GM23248 (cell line): Measurements from ENCODE around the gene WDR38. TPM values are rescaled to one million over a fixed set of nuclear protein-coding genes. Genes with fewer than 3 reads are reported as not detected.
A peak's percentile ranks its signal among the peaks of the same experiment; 100 is the strongest.

Experiments used
- DNase-seq: peaks from one replicate; pipeline ENCODE4 v3.0.0-alpha.2; 2015
- H2AFZ ChIP-seq: fragments of 200-600 bp; sonication (generic); 2 replicates; pipeline ENCODE4 v1.6.1; 2016; ENCODE audit warnings: antibody characterized with exemption
- H3F3A ChIP-seq: fragments of 200-600 bp; sonication (generic); 2 replicates; pipeline ENCODE4 v1.6.1; 2016; ENCODE audit warnings: mild to moderate bottlenecking, antibody characterized with exemption, mixed run types; ENCODE audit not compliant: insufficient read depth
- H3K27ac ChIP-seq: fragments of 200-600 bp; sonication (generic); 2 replicates; pipeline ENCODE4 v1.5.1; 2016; ENCODE audit warnings: mild to moderate bottlenecking
- H3K27me3 ChIP-seq: fragments of 200-600 bp; sonication (generic); replicated peaks from 2 replicates; pipeline ENCODE4 v1.6.1; 2016; ENCODE audit warnings: mild to moderate bottlenecking; ENCODE audit not compliant: insufficient read depth
- H3K36me3 ChIP-seq: fragments of 200-600 bp; sonication (generic); 2 replicates; pipeline ENCODE4 v1.6.1; 2016; ENCODE audit warnings: low read depth, mild to moderate bottlenecking
- H3K4me1 ChIP-seq: fragments of 200-600 bp; sonication (generic); 2 replicates; pipeline ENCODE4 v1.6.1; 2016; ENCODE audit warnings: mild to moderate bottlenecking; ENCODE audit not compliant: insufficient read depth
- H3K4me2 ChIP-seq: fragments of 200-600 bp; sonication (generic); one replicate; pipeline ENCODE4 v1.6.1; 2016; ENCODE audit warnings: mild to moderate bottlenecking; ENCODE audit not compliant: unreplicated experiment
- H3K4me3 ChIP-seq: fragments of 200-600 bp; sonication (generic); 2 replicates; pipeline ENCODE4 v1.5.1; 2016; ENCODE audit warnings: mild to moderate bottlenecking
- H3K79me2 ChIP-seq: fragments of 200-600 bp; sonication (generic); 2 replicates; pipeline ENCODE4 v1.6.1; 2016; ENCODE audit warnings: mild to moderate bottlenecking; ENCODE audit not compliant: insufficient read depth
- H3K9ac ChIP-seq: fragments of 200-600 bp; sonication (generic); 2 replicates; pipeline ENCODE4 v1.6.1; 2016; ENCODE audit warnings: mild to moderate bottlenecking
- H3K9me2 ChIP-seq: fragments of 200-600 bp; sonication (generic); 2 replicates; pipeline ENCODE4 v1.6.1; 2016; ENCODE audit warnings: mixed run types, mild to moderate bottlenecking, moderate library complexity; ENCODE audit not compliant: insufficient read depth
- H3K9me3 ChIP-seq: fragments of 200-600 bp; sonication (generic); one replicate; pipeline ENCODE4 v1.6.1; 2017; ENCODE audit warnings: low read depth
- H4K20me1 ChIP-seq: fragments of 200-600 bp; sonication (generic); 2 replicates; pipeline ENCODE4 v1.6.0; 2016; ENCODE audit not compliant: insufficient read depth
- EZH2 ChIP-seq: fragments of 200-600 bp; sonication (generic); IDR thresholded peaks from 2 replicates; pipeline ENCODE4 v1.6.1; 2018; ENCODE audit warnings: antibody characterized with exemption, mild to moderate bottlenecking; ENCODE audit not compliant: insufficient read depth, poor library complexity, severe bottlenecking
- EZH2phosphoT487 ChIP-seq: fragments of 200-600 bp; sonication (generic); IDR thresholded peaks from 2 replicates; pipeline ENCODE4 v1.6.1; 2018; ENCODE audit warnings: antibody characterized with exemption, moderate library complexity, mild to moderate bottlenecking, low read depth; ENCODE audit not compliant: insufficient read depth
- WGBS, 2 experiments: methylation state at CpG; one replicate each; pipeline ENCODE4 v1.1.6; 2015 to 2017; ENCODE audit warnings: low lambda C conversion rate in 2 of 2, low coverage in 1 of 2; ENCODE audit errors: missing lambda C conversion rate in 2 of 2; 5-methylcytosine and 5-hydroxymethylcytosine counted together
- in situ Hi-C: fragments of 300-500 bp; cut with MboI; formaldehyde crosslinking; loops from 2 replicates; pipeline ENCODE4 v1.15.0; 2020
- polyA plus RNA-seq: library from polyadenylated mRNA; unstranded; fragments of >200 nt; fragmentation: Nextera tagmentation; extraction: Ambion mirVana; gene quantifications from 2 replicates; pipeline ENCODE4 v1.2.1, GENCODE V29; 2016
- total RNA-seq: library from RNA; depleted of rRNA; stranded (reverse); fragments of >200 nt; shearing (Covaris generic); gene quantifications from 2 replicates; pipeline ENCODE4 v1.2.3, GENCODE V29; 2014

Gene WDR38
- total and polyA plus RNA-seq, 2 experiments from 2014 or later, result not detected

DNA sequence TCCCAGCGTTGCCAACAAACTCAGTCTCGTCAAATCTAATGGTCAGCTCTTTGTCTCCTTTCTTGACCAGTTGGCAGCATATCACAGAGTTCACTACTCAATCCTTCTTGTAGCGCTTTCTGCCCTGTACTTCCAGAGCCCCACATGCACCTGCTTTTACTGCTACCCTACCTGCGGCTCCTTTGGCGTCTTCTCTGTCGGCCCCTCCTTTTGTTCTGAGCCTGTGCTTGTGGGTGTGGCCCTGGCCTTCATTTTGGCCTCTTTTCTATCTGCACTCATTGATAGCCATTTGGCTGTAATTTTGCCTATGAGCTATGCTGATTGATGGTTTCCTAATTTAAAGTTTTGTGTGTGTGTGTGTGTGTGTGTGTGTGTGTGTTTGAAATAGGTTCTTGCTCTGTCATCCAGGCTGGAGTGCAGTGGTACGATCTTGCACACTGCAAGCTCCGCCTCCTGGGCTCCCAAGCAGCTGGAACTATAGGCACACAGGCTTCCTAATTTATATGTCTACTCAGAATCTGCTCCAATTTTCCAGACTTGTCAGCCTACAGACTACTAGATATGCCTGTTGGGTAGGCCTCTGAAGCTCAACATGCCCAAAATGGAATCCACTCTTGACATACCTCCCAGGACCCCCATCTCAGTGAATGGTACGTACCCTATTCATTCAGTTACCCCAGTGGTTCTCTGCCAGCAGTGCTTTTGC is 40.9 kb downstream of the WDR38 start:
- Histone ChIP-seq H2AFZ (no peak overlapping the region), H3K9me2 (no peaks in the 10 kb centered on the region), H3K9me3 (no peaks in the 10 kb centered on the region), H3K4me2 (no peak overlapping the region), H3K9ac (no peak overlapping the region), H3F3A (no peaks in the 10 kb centered on the region), H3K4me3 (no peak overlapping the region), H3K27ac (no peak overlapping the region), H3K4me1 (no peaks in the 10 kb centered on the region), H4K20me1 (no peaks in the 10 kb centered on the region), H3K79me2 (no peaks in the 10 kb centered on the region), H3K36me3 (peaks cover 9% of the 10 kb centered on the region; the same call in 1 of the 2 replicates), H3K27me3 (no peaks in the 10 kb centered on the region)
- WGBS, 2 experiments, result 85 to 87% methylated on average over 9 of the region's 9 CpGs
- in situ Hi-C loops, result no loop called here
- no peak for TF ChIP-seq EZH2phosphoT487
- no peak for TF ChIP-seq EZH2
- DNase-seq, result no peak

DNA sequence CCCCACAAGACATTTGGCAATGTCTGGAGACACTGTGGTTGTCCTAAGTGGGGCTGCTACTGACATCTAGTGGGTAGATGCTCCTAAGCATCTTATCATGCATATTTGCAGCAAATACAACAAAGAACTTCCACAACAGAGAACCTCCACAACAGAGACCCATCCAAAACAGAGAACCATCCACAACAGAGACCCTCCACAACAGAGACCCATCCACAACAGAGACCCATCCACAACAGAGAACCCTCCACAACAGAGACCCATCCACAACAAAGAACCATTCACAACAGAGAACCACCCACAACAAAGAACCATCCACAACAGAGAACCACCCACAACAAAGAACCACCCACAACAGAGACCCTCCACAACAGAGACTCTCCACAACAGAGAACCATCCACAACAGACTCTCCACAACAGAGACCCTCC is 41.5 kb downstream of the WDR38 start:
- no peak for TF ChIP-seq EZH2phosphoT487
- TF ChIP-seq EZH2, result no peak
- in situ Hi-C loops, result no loop called here

DNA sequence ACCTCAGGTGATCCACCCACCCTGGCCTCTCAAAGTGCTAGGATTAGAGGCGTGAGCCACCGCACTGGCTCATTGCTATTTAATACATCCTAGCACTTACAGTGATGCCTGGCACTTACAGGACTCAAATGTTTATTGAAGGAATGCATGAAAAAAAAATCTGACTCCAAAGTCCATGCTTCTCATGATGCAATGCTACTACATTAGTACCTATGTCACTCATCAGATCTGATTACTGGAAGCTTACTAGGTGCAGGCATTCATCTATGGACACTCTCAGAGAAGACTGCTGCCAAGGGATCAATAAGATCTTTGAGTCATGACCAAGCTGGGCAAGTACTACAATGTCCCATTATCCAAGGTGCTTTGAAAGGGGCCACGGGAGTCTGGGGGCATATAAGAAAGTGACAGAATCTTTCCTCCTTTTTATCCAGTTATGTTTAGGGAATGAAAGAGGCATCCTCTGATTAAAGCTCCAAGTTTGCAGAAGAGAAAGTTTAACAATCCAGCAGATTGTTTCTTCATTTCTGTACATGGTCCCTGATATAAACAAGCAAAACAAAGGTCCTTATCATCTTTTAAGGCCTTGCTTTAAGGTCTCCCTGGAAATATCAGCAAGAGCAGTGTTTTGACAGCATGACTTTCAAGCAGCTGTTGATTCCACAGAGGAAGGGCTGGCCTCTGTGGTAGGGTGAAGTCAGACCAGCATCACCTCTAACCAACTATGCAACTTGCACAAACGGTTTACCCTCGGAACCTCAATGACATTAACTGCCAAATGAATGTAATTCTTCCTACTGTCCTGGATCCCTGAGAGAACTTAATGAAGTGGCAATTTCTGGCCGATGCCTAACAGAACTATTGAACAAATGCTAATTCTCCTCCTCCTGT is 44.6 kb downstream of the WDR38 start:
- TF ChIP-seq EZH2phosphoT487, result no peak
- no peak for TF ChIP-seq EZH2
- H4K20me1 ChIP-seq, result no peaks in the 10 kb centered on the region
- H3K9me2 ChIP-seq, result no peaks in the 10 kb centered on the region
- peaks cover 2% of the 10 kb centered on the region; the same call in 1 of the 2 replicates for H3F3A ChIP-seq
- H3K27me3 ChIP-seq, result no peaks in the 10 kb centered on the region
- peaks cover 9% of the 10 kb centered on the region; the same call in 1 of the 2 replicates for H3K36me3 ChIP-seq
- DNase-seq, result no peak
- no peak overlapping the region for H3K27ac ChIP-seq
- H2AFZ ChIP-seq, result no peak overlapping the region
- no peaks in the 10 kb centered on the region for H3K9me3 ChIP-seq
- no peaks in the 10 kb centered on the region for H3K79me2 ChIP-seq
- no peak overlapping the region for H3K4me2 ChIP-seq
- in situ Hi-C loops, result no loop called here
- 83 to 84% methylated on average over 6 of the region's 6 CpGs for WGBS, 2 experiments
- peaks cover 2% of the 10 kb centered on the region; the same call in 1 of the 2 replicates for H3K4me1 ChIP-seq
- H3K9ac ChIP-seq, result no peak overlapping the region
- H3K4me3 ChIP-seq, result no peak overlapping the region

More for the DNA sequence above, 41.5 kb downstream of the WDR38 start:
- Histone ChIP-seq H3F3A (no peaks in the 10 kb centered on the region), H3K9ac (no peak overlapping the region), H3K79me2 (no peaks in the 10 kb centered on the region), H3K27me3 (no peaks in the 10 kb centered on the region), H3K4me2 (no peak overlapping the region), H3K9me3 (no peaks in the 10 kb centered on the region), H3K4me3 (no peak overlapping the region), H3K27ac (no peak overlapping the region), H3K36me3 (peaks cover 9% of the 10 kb centered on the region; the same call in 1 of the 2 replicates), H2AFZ (no peak overlapping the region), H4K20me1 (no peaks in the 10 kb centered on the region), H3K9me2 (no peaks in the 10 kb centered on the region), H3K4me1 (no peaks in the 10 kb centered on the region)
- peak; percentile 64 for DNase-seq

DNA sequence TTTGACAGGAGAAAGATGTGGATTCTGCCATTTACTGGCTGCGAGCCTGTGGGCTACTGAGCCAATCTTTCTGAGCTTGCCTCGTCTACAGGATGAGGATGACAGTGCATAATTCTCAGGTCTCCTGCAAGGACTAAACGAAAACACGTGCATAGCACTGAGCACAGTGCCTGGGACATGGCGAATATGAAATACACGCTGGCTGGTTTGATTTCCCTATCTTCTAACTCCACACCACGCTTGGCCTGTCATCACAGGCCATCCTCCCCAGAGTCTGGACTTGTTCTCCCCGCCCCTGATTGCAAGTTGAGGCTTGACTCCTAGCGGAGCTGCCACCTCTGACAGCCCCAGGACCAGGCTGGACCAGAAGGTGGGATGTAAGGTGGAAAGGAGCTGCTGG is 46.6 kb downstream of the WDR38 start:
- H3K9ac ChIP-seq, result no peak overlapping the region
- in situ Hi-C loops, result no loop called here
- H4K20me1 ChIP-seq, result no peaks in the 10 kb centered on the region
- H3K27me3 ChIP-seq, result no peaks in the 10 kb centered on the region
- no peak overlapping the region for H2AFZ ChIP-seq
- no peaks in the 10 kb centered on the region for H3K79me2 ChIP-seq
- no peak overlapping the region for H3K27ac ChIP-seq
- H3K4me2 ChIP-seq, result no peak overlapping the region
- TF ChIP-seq EZH2, result no peak
- no peak for TF ChIP-seq EZH2phosphoT487
- no peak for DNase-seq
- H3K9me2 ChIP-seq, result no peaks in the 10 kb centered on the region
- no peak overlapping the region for H3K4me3 ChIP-seq
- no peaks in the 10 kb centered on the region; the same call in 1 of the 2 replicates for H3K36me3 ChIP-seq
- peaks cover 6% of the 10 kb centered on the region; the same call in 1 of the 2 replicates for H3F3A ChIP-seq
- 98 to 99% methylated on average over 9 of the region's 9 CpGs for WGBS, 2 experiments
- H3K9me3 ChIP-seq, result no peaks in the 10 kb centered on the region
- peaks cover 2% of the 10 kb centered on the region; the same call in 1 of the 2 replicates for H3K4me1 ChIP-seq
